HEK293 (cell line): Measurements from ENCODE around the gene OR51L1.

Experiments used
- HOXA7 ChIP-seq: sonication (generic); formaldehyde crosslinking; IDR thresholded peaks from 2 replicates; pipeline ENCODE4 v1.8.1; 2022; ENCODE audit warnings: missing genetic modification reagents, borderline replicate concordance
- KLF8 ChIP-seq: fragments of 450-650 bp; formaldehyde crosslinking; IDR thresholded peaks from 2 replicates; pipeline ENCODE4 v1.5.1; 2016; ENCODE audit warnings: missing biosample characterization, missing genetic modification characterization
- ZBTB44 ChIP-seq: fragments of 450-650 bp; IDR thresholded peaks from 2 replicates; pipeline ENCODE4 v1.5.1; 2018; ENCODE audit warnings: missing biosample characterization, mild to moderate bottlenecking, missing genetic modification characterization
- ZBTB7A ChIP-seq: fragments of 450-650 bp; formaldehyde crosslinking; IDR thresholded peaks from 2 replicates; pipeline ENCODE4 v1.5.1; 2016; ENCODE audit warnings: low read depth, missing biosample characterization, missing genetic modification characterization
- TF ChIP-seq, protein P1 (sequence below): fragments of 450-650 bp; formaldehyde crosslinking; IDR thresholded peaks from 2 replicates; pipeline ENCODE4 v1.5.1; 2016; ENCODE audit warnings: missing biosample characterization, missing genetic modification characterization
- TF ChIP-seq, protein P2 (sequence below): fragments of 450-650 bp; formaldehyde crosslinking; IDR thresholded peaks from 2 replicates; pipeline ENCODE4 v1.5.1; 2016; ENCODE audit warnings: missing biosample characterization, missing genetic modification characterization

- TF ChIP-seq, protein P1, sequence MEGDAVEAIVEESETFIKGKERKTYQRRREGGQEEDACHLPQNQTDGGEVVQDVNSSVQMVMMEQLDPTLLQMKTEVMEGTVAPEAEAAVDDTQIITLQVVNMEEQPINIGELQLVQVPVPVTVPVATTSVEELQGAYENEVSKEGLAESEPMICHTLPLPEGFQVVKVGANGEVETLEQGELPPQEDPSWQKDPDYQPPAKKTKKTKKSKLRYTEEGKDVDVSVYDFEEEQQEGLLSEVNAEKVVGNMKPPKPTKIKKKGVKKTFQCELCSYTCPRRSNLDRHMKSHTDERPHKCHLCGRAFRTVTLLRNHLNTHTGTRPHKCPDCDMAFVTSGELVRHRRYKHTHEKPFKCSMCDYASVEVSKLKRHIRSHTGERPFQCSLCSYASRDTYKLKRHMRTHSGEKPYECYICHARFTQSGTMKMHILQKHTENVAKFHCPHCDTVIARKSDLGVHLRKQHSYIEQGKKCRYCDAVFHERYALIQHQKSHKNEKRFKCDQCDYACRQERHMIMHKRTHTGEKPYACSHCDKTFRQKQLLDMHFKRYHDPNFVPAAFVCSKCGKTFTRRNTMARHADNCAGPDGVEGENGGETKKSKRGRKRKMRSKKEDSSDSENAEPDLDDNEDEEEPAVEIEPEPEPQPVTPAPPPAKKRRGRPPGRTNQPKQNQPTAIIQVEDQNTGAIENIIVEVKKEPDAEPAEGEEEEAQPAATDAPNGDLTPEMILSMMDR (tag by site-specific recombination), result no peak
- TF ChIP-seq, protein P2, sequence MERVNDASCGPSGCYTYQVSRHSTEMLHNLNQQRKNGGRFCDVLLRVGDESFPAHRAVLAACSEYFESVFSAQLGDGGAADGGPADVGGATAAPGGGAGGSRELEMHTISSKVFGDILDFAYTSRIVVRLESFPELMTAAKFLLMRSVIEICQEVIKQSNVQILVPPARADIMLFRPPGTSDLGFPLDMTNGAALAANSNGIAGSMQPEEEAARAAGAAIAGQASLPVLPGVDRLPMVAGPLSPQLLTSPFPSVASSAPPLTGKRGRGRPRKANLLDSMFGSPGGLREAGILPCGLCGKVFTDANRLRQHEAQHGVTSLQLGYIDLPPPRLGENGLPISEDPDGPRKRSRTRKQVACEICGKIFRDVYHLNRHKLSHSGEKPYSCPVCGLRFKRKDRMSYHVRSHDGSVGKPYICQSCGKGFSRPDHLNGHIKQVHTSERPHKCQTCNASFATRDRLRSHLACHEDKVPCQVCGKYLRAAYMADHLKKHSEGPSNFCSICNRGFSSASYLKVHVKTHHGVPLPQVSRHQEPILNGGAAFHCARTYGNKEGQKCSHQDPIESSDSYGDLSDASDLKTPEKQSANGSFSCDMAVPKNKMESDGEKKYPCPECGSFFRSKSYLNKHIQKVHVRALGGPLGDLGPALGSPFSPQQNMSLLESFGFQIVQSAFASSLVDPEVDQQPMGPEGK, result no peak
- TF ChIP-seq HOXA7 (CRISPR knock-in tag), result no peak
- no peak for TF ChIP-seq ZBTB44 (tag by site-specific recombination)
- TF ChIP-seq ZBTB7A (tag by site-specific recombination), result no peak
- TF ChIP-seq KLF8 (tag by site-specific recombination), result no peak
These were observed 51.6 kb downstream of the OR51L1 start, which contains the start of gene OR52J3 for GRCh38 chr11:5046226-5046625.
